Measurements from ENCODE around the gene SCN1B.
"Not testable (repeated sequence)": the region's sequence is repeated elsewhere in the genome, so short reads cannot be mapped to it uniquely, and the experiment has no call there.

Gene SCN1B

GRCh38 chr19:35017507-35017906 lies 12.8 kb upstream of the SCN1B start:
- peak; percentile 61 for DNase-seq (ENCODE audit: low spot score)

GRCh38 chr19:35018379-35018778 lies 11.9 kb upstream of the SCN1B start:
- DNase-seq (ENCODE audit: low spot score): no peak

- no peak for DNase-seq (ENCODE audit: low spot score)
Measured at GRCh38 chr19:35019144-35019543, 11.1 kb upstream of the SCN1B start.

GRCh38 chr19:35021016-35021415 lies 9.3 kb upstream of the SCN1B start:
- DNase-seq (ENCODE audit: low spot score): no peak

- DNase-seq (ENCODE audit: low spot score): no peak
Measured at GRCh38 chr19:35021596-35021995, 8.7 kb upstream of the SCN1B start.

GRCh38 chr19:35022460-35022859 lies 7.8 kb upstream of the SCN1B start:
- DNase-seq (ENCODE audit: low spot score): no peak

- DNase-seq (ENCODE audit: low spot score): no peak
Measured at GRCh38 chr19:35023428-35023827, 6.8 kb upstream of the SCN1B start.

GRCh38 chr19:35024095-35024494 lies 6.2 kb upstream of the SCN1B start:
- DNase-seq (ENCODE audit: low spot score): no peak

- no peak for DNase-seq (ENCODE audit: low spot score)
Measured at GRCh38 chr19:35025969-35026368, 4.3 kb upstream of the SCN1B start.

GRCh38 chr19:35026418-35026817 lies 3.9 kb upstream of the SCN1B start:
- no peak for DNase-seq (ENCODE audit: low spot score)

GRCh38 chr19:35027009-35027408 lies 3.3 kb upstream of the SCN1B start:
- DNase-seq (ENCODE audit: low spot score): no peak

GRCh38 chr19:35027851-35028599 lies 2.2 kb upstream of the SCN1B start:
- no peak for DNase-seq (ENCODE audit: low spot score)

GRCh38 chr19:35028600-35028885 lies 1.7 kb upstream of the SCN1B start:
- DNase-seq (ENCODE audit: low spot score): not testable (repeated sequence)

- DNase-seq (ENCODE audit: low spot score): not testable (repeated sequence)
Measured at GRCh38 chr19:35029275-35029736, 964 bp upstream of the SCN1B start.

GRCh38 chr19:35029737-35030256 lies 473 bp upstream of the SCN1B start:
- no peak for DNase-seq (ENCODE audit: low spot score)

- DNase-seq (ENCODE audit: low spot score): no peak
Measured at GRCh38 chr19:35031072-35031881, 1.0 kb downstream of the SCN1B start.

GRCh38 chr19:35032356-35032865 lies 2.1 kb downstream of the SCN1B start:
- no peak for DNase-seq (ENCODE audit: low spot score)

GRCh38 chr19:35033067-35034004 lies 3.1 kb downstream of the SCN1B start:
- no peak for DNase-seq (ENCODE audit: low spot score)

- DNase-seq (ENCODE audit: low spot score): no peak
Measured at GRCh38 chr19:35034005-35034502, 3.8 kb downstream of the SCN1B start.

GRCh38 chr19:35034588-35035382 lies 4.5 kb downstream of the SCN1B start:
- no peak for DNase-seq (ENCODE audit: low spot score)

Data from globus pallidus (tissue), 1 donor.